Fibroblast of lung (primary cell): ENCODE measurements around the gene DDX23. TPM values are rescaled to one million over a fixed set of nuclear protein-coding genes. Genes with fewer than 3 reads are reported as not detected.

ENCODE experiments used
- DNase-seq, 2 donors: peaks; one replicate each; pipeline versions ENCODE4 v3.0.0 to v3.0.0-alpha.2; 2010; ENCODE audit warnings: low read depth in 2 of 2
- H2AFZ ChIP-seq: 2 replicates; pipeline ENCODE4 v1.5.1; 2012; ENCODE audit warnings: low read length, control low read depth, inconsistent platforms
- H3K27ac ChIP-seq: 2 replicates; pipeline ENCODE4 v1.5.1; 2011; ENCODE audit warnings: low read length, control low read depth; ENCODE audit not compliant: insufficient read depth
- H3K27me3 ChIP-seq: 2 replicates; pipeline ENCODE4 v1.5.1; 2011; ENCODE audit warnings: mild to moderate bottlenecking, low read length; ENCODE audit not compliant: control insufficient read depth, insufficient read depth
- H3K36me3 ChIP-seq: 2 replicates; pipeline ENCODE4 v1.5.1; 2011; ENCODE audit warnings: low read length; ENCODE audit not compliant: control insufficient read depth, insufficient read depth
- H3K4me1 ChIP-seq: 2 replicates; pipeline ENCODE4 v1.5.1; 2011; ENCODE audit warnings: low read length; ENCODE audit not compliant: control insufficient read depth, insufficient read depth; ENCODE audit errors: extremely low read depth
- H3K4me2 ChIP-seq: 2 replicates; pipeline ENCODE4 v1.5.1; 2011; ENCODE audit warnings: low read length, control low read depth; ENCODE audit not compliant: insufficient read depth; ENCODE audit errors: extremely low read depth
- H3K4me3 ChIP-seq, 4 experiments: fragments of 200-600 bp in 1 of 4; sonication (generic) in 1 of 4; replicated peaks in 1 of 4; 2 replicates each; pipeline ENCODE4 v1.5.1; 2011 to 2016; ENCODE audit warnings: low read length in 4 of 4, low read depth in 3 of 4, mild to moderate bottlenecking in 3 of 4, control low read depth in 2 of 4, inconsistent platforms in 1 of 4, mixed read lengths in 1 of 4; ENCODE audit not compliant: insufficient read depth in 1 of 4; ENCODE audit errors: control extremely low read depth in 1 of 4
- H3K79me2 ChIP-seq: 2 replicates; pipeline ENCODE4 v1.5.1; 2012; ENCODE audit warnings: mild to moderate bottlenecking, low read length, inconsistent platforms; ENCODE audit not compliant: control insufficient read depth, insufficient read depth
- H3K9ac ChIP-seq: 2 replicates; pipeline ENCODE4 v1.5.1; 2011; ENCODE audit warnings: mild to moderate bottlenecking, low read length, control low read depth; ENCODE audit not compliant: insufficient read depth
- H3K9me3 ChIP-seq: 2 replicates; pipeline ENCODE4 v1.5.1; 2012; ENCODE audit warnings: low read depth, low read length; ENCODE audit not compliant: control insufficient read depth, insufficient read depth
- H4K20me1 ChIP-seq: 2 replicates; pipeline ENCODE4 v1.5.1; 2011; ENCODE audit warnings: low read length; ENCODE audit not compliant: control insufficient read depth, insufficient read depth; ENCODE audit errors: extremely low read depth
- EZH2 ChIP-seq: IDR thresholded peaks from 2 replicates; pipeline ENCODE4 v1.5.1; 2012; ENCODE audit warnings: low read length, control low read depth, mild to moderate bottlenecking; ENCODE audit errors: missing control alignments
- polyA plus RNA-seq, 2 donors: library from polyadenylated mRNA; depleted of rRNA in 1 of 2; stranded (reverse) in 1 of 2; unstranded in 1 of 2; fragments of >200 nt; gene quantifications; 2 replicates each; pipeline ENCODE4 v1.2.1, GENCODE V29; 2011 to 2012; ENCODE audit warnings: missing spikeins in 1 of 2
- total RNA-seq: library from RNA; depleted of rRNA; stranded (reverse); fragments of >200 nt; gene quantifications from 2 replicates; pipeline ENCODE4 v1.2.1, GENCODE V29; 2014
- TF ChIP-seq, protein P1 (sequence below), 2 donors: IDR thresholded peaks in 1 of 2; conservative IDR thresholded peaks in 1 of 2; 1 replicate in 1 of 2; 2 replicates in 1 of 2; pipeline ENCODE4 v1.5.1; 2011 to 2012; ENCODE audit warnings: low read length in 2 of 2, control low read depth in 1 of 2, inconsistent platforms in 1 of 2, low read depth in 1 of 2, mild to moderate bottlenecking in 1 of 2

The DDX23 gene
- total and polyA plus RNA-seq, 2 donors (not counting 1 experiment from before 2014, with no cell fraction given) = 48.6 to 62.4 TPM

DNA sequence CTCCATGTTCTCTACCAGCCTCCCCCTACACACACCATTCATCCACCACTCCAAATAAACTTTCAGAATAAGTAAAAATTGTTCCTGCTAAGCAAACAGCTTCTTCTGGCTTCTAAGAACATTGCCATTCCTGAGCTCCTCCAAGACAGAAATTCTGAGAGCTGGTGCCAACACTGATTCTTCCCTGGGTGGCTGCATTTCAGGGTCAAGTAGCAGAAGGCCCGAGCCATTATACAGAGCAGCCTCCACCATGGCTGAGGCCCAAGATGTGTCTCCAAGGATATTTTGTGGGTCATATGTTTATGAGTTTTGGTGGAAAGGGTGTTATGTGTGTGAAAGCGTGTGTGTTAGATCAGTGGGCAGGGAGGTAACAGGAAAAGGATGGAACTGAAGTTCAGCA, 17.2 kb upstream of the DDX23 start:
- no peaks in the 10 kb centered on the region for H3K36me3 ChIP-seq
- no peaks in the 10 kb centered on the region for H3K79me2 ChIP-seq
- no peak overlapping the region for H3K4me2 ChIP-seq
- H3K9ac ChIP-seq = no peak overlapping the region
- no peaks in the 10 kb centered on the region for H3K9me3 ChIP-seq
- H3K27me3 ChIP-seq = peaks cover 12% of the 10 kb centered on the region
- no peak overlapping the region for H3K4me3 ChIP-seq
- peaks cover 8% of the 10 kb centered on the region for H3K4me1 ChIP-seq
- H3K27ac ChIP-seq = no peak overlapping the region
- TF ChIP-seq, protein P1, sequence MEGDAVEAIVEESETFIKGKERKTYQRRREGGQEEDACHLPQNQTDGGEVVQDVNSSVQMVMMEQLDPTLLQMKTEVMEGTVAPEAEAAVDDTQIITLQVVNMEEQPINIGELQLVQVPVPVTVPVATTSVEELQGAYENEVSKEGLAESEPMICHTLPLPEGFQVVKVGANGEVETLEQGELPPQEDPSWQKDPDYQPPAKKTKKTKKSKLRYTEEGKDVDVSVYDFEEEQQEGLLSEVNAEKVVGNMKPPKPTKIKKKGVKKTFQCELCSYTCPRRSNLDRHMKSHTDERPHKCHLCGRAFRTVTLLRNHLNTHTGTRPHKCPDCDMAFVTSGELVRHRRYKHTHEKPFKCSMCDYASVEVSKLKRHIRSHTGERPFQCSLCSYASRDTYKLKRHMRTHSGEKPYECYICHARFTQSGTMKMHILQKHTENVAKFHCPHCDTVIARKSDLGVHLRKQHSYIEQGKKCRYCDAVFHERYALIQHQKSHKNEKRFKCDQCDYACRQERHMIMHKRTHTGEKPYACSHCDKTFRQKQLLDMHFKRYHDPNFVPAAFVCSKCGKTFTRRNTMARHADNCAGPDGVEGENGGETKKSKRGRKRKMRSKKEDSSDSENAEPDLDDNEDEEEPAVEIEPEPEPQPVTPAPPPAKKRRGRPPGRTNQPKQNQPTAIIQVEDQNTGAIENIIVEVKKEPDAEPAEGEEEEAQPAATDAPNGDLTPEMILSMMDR (conservative IDR thresholded peaks at IDR 0.05 in 1 of 2, IDR thresholded peaks at IDR 0.05 in 1 of 2; ENCODE audit: low read depth in 1 of 2, low read length in 2 of 2) = no peak
- TF ChIP-seq EZH2 = no peak
- no peaks in the 10 kb centered on the region for H4K20me1 ChIP-seq
- no peak overlapping the region for H2AFZ ChIP-seq
- no peak for DNase-seq

DNA sequence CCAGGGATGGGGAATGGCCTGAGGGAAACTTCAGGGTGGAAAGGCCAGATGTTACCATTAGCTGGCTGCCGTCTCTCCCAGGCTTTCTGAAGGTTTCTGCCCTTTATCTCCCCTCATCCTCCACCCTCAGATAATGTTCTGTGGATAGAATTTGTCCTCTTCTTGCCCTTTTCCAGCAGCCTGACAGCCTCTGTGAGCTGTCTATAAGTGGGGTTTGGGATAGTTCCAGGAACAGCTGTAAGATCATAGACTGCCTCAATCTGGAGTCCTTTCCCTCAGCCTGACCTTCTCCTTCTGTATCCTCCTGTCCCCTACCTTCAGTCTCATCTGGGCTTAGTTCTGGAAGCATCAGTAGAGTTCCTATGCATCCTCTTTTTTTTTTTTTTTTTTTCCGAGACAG, 16.5 kb upstream of the DDX23 start:
- no peak overlapping the region for H3K4me2 ChIP-seq
- no peak overlapping the region for H3K9ac ChIP-seq
- no peak for DNase-seq
- no peaks in the 10 kb centered on the region for H3K36me3 ChIP-seq
- no peak overlapping the region for H3K4me3 ChIP-seq
- no peak overlapping the region for H2AFZ ChIP-seq
- H3K9me3 ChIP-seq = no peaks in the 10 kb centered on the region
- peaks cover 8% of the 10 kb centered on the region for H3K4me1 ChIP-seq
- H4K20me1 ChIP-seq = no peaks in the 10 kb centered on the region
- TF ChIP-seq, protein P1 (conservative IDR thresholded peaks at IDR 0.05 in 1 of 2, IDR thresholded peaks at IDR 0.05 in 1 of 2; ENCODE audit: low read depth in 1 of 2, low read length in 2 of 2) = no peak
- no peak for TF ChIP-seq EZH2
- no peaks in the 10 kb centered on the region for H3K79me2 ChIP-seq
- H3K27me3 ChIP-seq = peaks cover 19% of the 10 kb centered on the region
- H3K27ac ChIP-seq = no peak overlapping the region

DNA sequence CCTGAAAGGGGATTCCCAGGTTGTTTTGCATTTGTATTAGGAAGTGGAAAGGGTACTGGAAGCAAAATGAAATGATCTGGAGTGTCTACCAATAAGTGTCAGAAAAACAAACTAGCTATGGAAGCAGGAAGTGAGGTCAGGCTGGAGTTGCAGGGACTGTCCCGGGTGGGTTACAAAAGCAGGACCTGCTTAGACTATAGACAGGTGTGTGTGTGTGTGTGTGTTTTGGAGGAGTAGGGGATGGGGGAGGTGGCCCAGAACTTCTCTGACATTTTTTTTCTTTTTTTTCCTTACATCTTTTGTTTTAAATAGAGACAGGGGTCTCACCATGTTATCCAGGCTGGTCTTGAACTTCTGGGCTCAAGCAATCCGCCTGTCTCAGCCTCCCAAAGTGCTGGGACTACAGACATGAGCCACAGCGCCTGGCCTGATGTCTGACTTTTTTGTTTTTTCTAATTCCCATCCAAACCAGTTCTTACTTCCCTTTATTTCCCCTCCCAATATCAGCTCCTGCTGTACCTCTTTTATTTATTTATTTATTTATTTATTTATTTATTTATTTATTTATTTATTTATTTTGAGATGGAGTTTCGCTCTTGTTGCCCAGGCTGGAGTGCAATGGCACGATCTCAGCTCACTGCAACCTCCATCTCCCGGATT, 14.2 kb upstream of the DDX23 start:
- H3K4me3 ChIP-seq = peak overlapping the region; percentile 69 to 81 (median 74)
- TF ChIP-seq, protein P1 (conservative IDR thresholded peaks at IDR 0.05 in 1 of 2, IDR thresholded peaks at IDR 0.05 in 1 of 2; ENCODE audit: low read depth in 1 of 2, low read length in 2 of 2) = no peak
- no peak for TF ChIP-seq EZH2
- no peaks in the 10 kb centered on the region for H3K79me2 ChIP-seq

More for the DNA sequence above, 14.2 kb upstream of the DDX23 start:
- peak overlapping the region; percentile 97 for H3K4me2 ChIP-seq
- H3K36me3 ChIP-seq = no peaks in the 10 kb centered on the region
- H3K27ac ChIP-seq = no peak overlapping the region
- no peaks in the 10 kb centered on the region for H3K9me3 ChIP-seq
- peaks cover 8% of the 10 kb centered on the region for H3K4me1 ChIP-seq
- H4K20me1 ChIP-seq = no peaks in the 10 kb centered on the region
- DNase-seq = no peak
- H3K27me3 ChIP-seq = peaks cover 30% of the 10 kb centered on the region
- H3K9ac ChIP-seq = no peak overlapping the region
- H2AFZ ChIP-seq = peak overlapping the region; percentile 90
